Activated CD8-positive, alpha-beta T cell treated with anti-CD3 and anti-CD28 coated beads for 36 hours (primary cell): ENCODE results near the gene RBM8A. TPM values are rescaled to one million over a fixed set of nuclear protein-coding genes. Genes with fewer than 3 reads are reported as not detected.

Experiments used
- ATAC-seq: fragments of 200-7000 bp; cut with Tn5 transposase; one replicate; pipeline ENCODE4 v1.10.0; 2021; ENCODE audit warnings: mild to moderate bottlenecking, moderate library complexity
- CTCF ChIA-PET: fragments of 350-600 bp; sonication (Branson Sonifier 250); formaldehyde crosslinking; loops from one replicate; lab custom pipeline; 2021; ENCODE audit warnings: antibody characterized with exemption; lab: Charles Lee
- POLR2A ChIA-PET: fragments of 350-600 bp; sonication (Branson Sonifier 250); formaldehyde crosslinking; loops from one replicate; lab custom pipeline; 2021; ENCODE audit warnings: antibody characterized with exemption; lab: Charles Lee
- DNase-seq: peaks from one replicate; pipeline ENCODE4 v3.0.0-alpha.2; 2020
- H3K27ac Mint-ChIP-seq: one replicate; pipeline ENCODE4 v1.8.0; 2021; ENCODE audit warnings: mild to moderate bottlenecking, mixed read lengths
- H3K27me3 Mint-ChIP-seq: one replicate; pipeline ENCODE4 v1.8.0; 2021; ENCODE audit warnings: mixed read lengths
- H3K36me3 Mint-ChIP-seq: one replicate; pipeline ENCODE4 v1.8.0; 2021; ENCODE audit warnings: low read depth, mixed read lengths
- H3K4me1 Mint-ChIP-seq: one replicate; pipeline ENCODE4 v1.8.0; 2021; ENCODE audit warnings: low read depth, mixed read lengths
- H3K4me3 Mint-ChIP-seq: one replicate; pipeline ENCODE4 v1.8.0; 2021; ENCODE audit warnings: mild to moderate bottlenecking, moderate library complexity, mixed read lengths
- H3K9me3 Mint-ChIP-seq: one replicate; pipeline ENCODE4 v1.8.0; 2021; ENCODE audit warnings: mixed read lengths
- intact Hi-C: fragments of 100-400 bp; cut with micrococcal nuclease; formaldehyde crosslinking; loops from one replicate; pipeline ENCODE4 v1.10.0; 2022
- total RNA-seq, 2 experiments: library from RNA; stranded (reverse); gene quantifications; one replicate each; pipeline ENCODE4 v1.2.3, GENCODE V29; 2021
- TF ChIP-seq, protein P1 (sequence below): fragments of 200-600 bp; IDR thresholded peaks from one replicate; pipeline ENCODE4 v1.8.0; 2022; ENCODE audit warnings: antibody characterized with exemption, mild to moderate bottlenecking

RBM8A gene
- total RNA-seq, 2 experiments from 2014 or later: 261 to 269 TPM

DNA sequence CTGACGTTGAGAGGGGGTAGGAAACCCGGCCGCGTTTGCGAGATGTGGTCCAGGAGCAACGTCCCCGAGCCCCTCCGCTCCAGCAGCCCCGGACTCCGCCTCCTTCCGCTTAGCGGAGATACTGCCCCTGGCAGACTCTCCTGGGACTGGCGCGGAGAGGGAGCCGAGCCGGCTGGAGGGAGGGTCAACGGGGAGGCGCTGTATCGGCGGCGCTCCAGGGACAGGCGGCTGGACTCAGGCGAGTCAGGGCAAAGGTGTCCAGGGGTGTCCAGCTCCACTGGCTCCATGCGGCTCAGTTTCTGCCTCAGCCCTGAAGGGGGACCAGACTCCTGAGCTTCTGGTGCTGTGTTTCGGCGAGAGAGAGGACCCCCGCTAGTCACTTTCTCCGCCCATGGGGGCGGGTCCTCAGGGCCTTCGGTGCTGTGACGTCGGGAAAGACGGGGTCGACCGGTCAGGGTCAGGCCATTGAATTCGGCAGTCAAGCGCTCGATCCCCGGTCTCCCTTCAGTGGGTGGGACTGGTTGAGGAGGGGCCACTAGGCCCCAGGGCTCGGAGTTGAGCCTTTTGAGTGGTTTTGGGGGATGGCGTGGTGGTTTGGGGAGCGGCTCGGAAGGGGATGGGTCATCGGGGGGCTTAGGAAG, 33.3 kb upstream of the RBM8A start:
- CTCF ChIA-PET: no interaction called here
- Mint-ChIP-seq H3K27me3 (no peaks in the 10 kb centered on the region), H3K4me1 (peaks cover 44% of the 10 kb centered on the region), H3K9me3 (no peaks in the 10 kb centered on the region), H3K27ac (peak overlapping the region; percentile 91), H3K36me3 (peaks cover 16% of the 10 kb centered on the region), H3K4me3 (peak overlapping the region; percentile 92)
- ATAC-seq (no peak), DNase-seq (peak; percentile 67)
- POLR2A ChIA-PET: interaction anchor here (0.5 to 12.8 kb wide), 11 partner anchors 18 to 115 kb away, joined by 3 to 160 read pairs (median 3); partner anchors contain the start of genes NUDT17, PEX11B, RBM8A and TXNIP
- intact Hi-C loops: loop anchor here (5.0 kb wide), 1 partner anchor 33 kb away; the partner anchor contains the start of gene RBM8A
- TF ChIP-seq, protein P1, sequence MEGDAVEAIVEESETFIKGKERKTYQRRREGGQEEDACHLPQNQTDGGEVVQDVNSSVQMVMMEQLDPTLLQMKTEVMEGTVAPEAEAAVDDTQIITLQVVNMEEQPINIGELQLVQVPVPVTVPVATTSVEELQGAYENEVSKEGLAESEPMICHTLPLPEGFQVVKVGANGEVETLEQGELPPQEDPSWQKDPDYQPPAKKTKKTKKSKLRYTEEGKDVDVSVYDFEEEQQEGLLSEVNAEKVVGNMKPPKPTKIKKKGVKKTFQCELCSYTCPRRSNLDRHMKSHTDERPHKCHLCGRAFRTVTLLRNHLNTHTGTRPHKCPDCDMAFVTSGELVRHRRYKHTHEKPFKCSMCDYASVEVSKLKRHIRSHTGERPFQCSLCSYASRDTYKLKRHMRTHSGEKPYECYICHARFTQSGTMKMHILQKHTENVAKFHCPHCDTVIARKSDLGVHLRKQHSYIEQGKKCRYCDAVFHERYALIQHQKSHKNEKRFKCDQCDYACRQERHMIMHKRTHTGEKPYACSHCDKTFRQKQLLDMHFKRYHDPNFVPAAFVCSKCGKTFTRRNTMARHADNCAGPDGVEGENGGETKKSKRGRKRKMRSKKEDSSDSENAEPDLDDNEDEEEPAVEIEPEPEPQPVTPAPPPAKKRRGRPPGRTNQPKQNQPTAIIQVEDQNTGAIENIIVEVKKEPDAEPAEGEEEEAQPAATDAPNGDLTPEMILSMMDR: peak; percentile 25

DNA sequence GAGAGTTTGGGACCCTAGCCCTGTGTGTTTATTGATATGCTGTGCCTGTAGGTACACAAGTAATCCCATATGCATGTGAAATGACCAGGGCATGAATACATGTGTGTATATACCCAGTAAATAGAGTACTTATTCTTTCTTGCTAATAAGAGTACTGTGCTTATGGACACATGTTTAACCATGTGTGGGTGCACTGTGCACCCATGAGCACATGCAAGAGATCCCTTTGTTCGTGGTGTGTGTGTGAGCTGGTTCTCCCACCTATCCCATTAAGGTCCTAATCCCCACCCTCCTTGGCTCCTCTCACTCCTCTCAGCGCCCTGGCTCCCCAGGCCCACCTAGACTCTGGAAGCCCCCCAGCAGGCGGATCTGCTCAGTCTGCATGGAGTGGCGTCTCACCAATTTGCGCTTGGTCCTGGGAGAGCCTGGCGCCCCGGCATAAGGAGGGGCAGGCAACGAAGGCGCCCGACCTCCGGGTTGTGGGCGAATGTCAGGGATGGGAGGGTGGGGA, 32.7 kb upstream of the RBM8A start:
- TF ChIP-seq, protein P1: no peak
- DNase-seq (no peak), ATAC-seq (no peak)
- Mint-ChIP-seq H3K27ac (no peak overlapping the region), H3K4me1 (peaks cover 46% of the 10 kb centered on the region), H3K4me3 (peak overlapping the region; percentile 92), H3K27me3 (no peaks in the 10 kb centered on the region), H3K36me3 (peaks cover 16% of the 10 kb centered on the region), H3K9me3 (no peaks in the 10 kb centered on the region)
- intact Hi-C loops: loop anchor here (5.0 kb wide), 1 partner anchor 33 kb away; the partner anchor contains the start of gene RBM8A
- POLR2A ChIA-PET: interaction anchor here (0.5 to 12.8 kb wide), 11 partner anchors 18 to 114 kb away, joined by 3 to 160 read pairs (median 3); partner anchors contain the start of genes NUDT17, PEX11B, RBM8A and TXNIP
- CTCF ChIA-PET: interaction anchor here (1.5 to 4.0 kb wide), 2 partner anchors 33 to 47 kb away, joined by 4 to 19 read pairs; partner anchors contain the start of gene RBM8A

DNA sequence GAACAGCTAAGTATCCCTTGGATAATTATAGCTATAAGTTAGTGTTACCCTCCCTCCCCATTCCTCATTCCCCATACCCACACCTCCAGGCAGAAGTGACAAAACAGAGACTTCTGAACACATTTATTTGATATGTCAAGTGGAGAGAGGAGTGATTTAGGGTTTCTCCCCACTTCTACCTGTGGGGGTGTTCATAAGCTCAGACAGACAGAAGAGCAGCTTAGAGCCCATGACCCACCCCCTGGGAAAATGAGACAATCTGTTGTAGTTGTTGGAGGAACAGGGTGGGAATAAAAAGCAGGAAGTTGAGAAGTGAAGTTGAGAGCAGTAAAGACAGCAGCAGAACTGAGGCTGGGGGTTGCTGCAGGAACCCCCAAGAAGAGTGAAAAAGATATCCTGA, 32.0 kb upstream of the RBM8A start:
- Mint-ChIP-seq H3K27me3 (no peaks in the 10 kb centered on the region), H3K4me3 (peak overlapping the region; percentile 92), H3K9me3 (no peaks in the 10 kb centered on the region), H3K4me1 (peaks cover 53% of the 10 kb centered on the region), H3K36me3 (peaks cover 19% of the 10 kb centered on the region), H3K27ac (no peak overlapping the region)
- ATAC-seq: no peak
- TF ChIP-seq, protein P1: no peak
- ChIA-PET POLR2A (interaction anchor here (1.0 to 12.8 kb wide), 8 partner anchors 14 to 114 kb away, joined by 3 to 160 read pairs (median 8); partner anchors contain the start of genes NUDT17, PEX11B and RBM8A), CTCF (interaction anchor here (1.5 to 4.0 kb wide), 4 partner anchors 25 to 100 kb away, joined by 3 to 19 read pairs (median 6); partner anchors contain the start of genes PIAS3 and RBM8A)
- intact Hi-C loops: no loop called here
- no peak for DNase-seq

DNA sequence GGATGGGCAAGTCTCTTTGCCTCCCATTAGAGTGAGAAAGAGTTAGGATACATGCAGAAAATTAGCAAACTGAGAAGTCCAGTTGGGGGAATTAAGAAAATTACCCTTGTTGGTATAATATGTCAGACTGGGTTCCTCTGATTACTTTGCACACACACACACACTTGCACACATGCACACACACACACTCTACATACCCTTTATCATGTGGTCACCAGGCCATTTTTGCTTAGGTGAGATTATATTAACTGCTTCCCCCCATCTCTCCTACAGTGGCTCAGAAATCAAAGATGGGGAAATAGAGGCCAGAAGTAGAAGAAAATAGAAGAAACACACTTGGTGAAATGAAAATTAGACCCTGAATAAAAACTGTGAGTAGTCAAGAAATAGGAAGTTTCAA, 31.4 kb upstream of the RBM8A start:
- ChIA-PET CTCF (interaction anchor here (0.6 to 4.0 kb wide), 8 partner anchors 8 to 99 kb away, joined by 3 to 19 read pairs (median 4); partner anchors contain the start of genes PIAS3, RBM8A and TXNIP), POLR2A (interaction anchor here (1.0 to 12.8 kb wide), 10 partner anchors 15 to 51 kb away, joined by 3 to 160 read pairs (median 10); partner anchors contain the start of genes PEX11B, RBM8A and TXNIP)
- TF ChIP-seq, protein P1: no peak
- Mint-ChIP-seq H3K4me1 (peaks cover 57% of the 10 kb centered on the region), H3K36me3 (peaks cover 25% of the 10 kb centered on the region), H3K27ac (no peak overlapping the region), H3K4me3 (peak overlapping the region; percentile 83), H3K9me3 (no peaks in the 10 kb centered on the region), H3K27me3 (no peaks in the 10 kb centered on the region)
- ATAC-seq: no peak
- intact Hi-C loops: no loop called here
- DNase-seq: no peak
